Measurements from ENCODE around the gene MLX. TPM values are rescaled to one million over a fixed set of nuclear protein-coding genes. Genes with fewer than 3 reads are reported as not detected.
"Not testable (repeated sequence)": the region's sequence is repeated elsewhere in the genome, so short reads cannot be mapped to it uniquely, and the experiment has no call there.

The MLX gene
- total RNA-seq, 1 donor from 2014 or later = 62.5 TPM

DNA sequence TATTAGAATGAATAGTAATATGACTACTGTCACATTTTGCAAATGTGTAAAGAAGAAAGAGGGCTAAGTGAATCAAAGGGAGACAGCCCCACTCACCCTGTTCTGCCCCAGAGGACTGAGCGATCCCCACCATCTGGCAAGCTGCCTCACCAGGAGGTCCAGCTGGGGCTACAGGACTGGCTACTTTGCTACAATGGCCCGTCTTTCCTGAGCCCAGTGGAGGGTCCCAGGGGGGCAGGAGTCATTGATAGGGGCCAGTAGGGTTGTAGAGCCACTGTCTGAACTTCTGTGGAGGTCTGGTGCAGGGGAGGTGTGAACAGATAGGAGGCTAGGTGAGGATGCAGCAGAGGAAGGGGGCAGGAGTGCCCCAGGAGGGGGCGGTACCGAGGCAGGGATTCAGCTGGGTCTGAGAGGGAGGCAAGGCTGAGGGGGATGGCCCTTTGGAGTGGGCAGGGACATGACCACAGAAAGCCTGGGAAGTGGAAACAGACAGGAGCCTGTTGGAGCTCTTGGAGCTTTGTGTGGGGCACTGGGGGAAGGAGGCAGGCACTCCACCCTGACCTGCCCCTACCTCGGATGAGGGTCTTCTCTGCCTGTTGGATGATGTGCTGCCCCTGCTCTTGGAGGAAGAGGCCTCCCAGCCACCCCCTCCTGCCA lies 10.8 kb upstream of the MLX start:
- Mint-ChIP-seq H3K4me3 (ENCODE audit: unreplicated experiment) (peak overlapping the region; percentile 38), H3K4me1 (ENCODE audit: low read depth, unreplicated experiment) (peaks cover 15% of the 10 kb centered on the region), H3K27ac (ENCODE audit: unreplicated experiment) (peak overlapping the region; percentile 79)
- TF ChIP-seq, protein P1, sequence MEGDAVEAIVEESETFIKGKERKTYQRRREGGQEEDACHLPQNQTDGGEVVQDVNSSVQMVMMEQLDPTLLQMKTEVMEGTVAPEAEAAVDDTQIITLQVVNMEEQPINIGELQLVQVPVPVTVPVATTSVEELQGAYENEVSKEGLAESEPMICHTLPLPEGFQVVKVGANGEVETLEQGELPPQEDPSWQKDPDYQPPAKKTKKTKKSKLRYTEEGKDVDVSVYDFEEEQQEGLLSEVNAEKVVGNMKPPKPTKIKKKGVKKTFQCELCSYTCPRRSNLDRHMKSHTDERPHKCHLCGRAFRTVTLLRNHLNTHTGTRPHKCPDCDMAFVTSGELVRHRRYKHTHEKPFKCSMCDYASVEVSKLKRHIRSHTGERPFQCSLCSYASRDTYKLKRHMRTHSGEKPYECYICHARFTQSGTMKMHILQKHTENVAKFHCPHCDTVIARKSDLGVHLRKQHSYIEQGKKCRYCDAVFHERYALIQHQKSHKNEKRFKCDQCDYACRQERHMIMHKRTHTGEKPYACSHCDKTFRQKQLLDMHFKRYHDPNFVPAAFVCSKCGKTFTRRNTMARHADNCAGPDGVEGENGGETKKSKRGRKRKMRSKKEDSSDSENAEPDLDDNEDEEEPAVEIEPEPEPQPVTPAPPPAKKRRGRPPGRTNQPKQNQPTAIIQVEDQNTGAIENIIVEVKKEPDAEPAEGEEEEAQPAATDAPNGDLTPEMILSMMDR (IDR thresholded peaks at IDR 0.05; ENCODE audit: partially characterized antibody, unreplicated experiment) = peak; percentile 22
- H3K36me3 Mint-ChIP-seq (ENCODE audit: unreplicated experiment); H3K27me3 Mint-ChIP-seq (ENCODE audit: unreplicated experiment); H3K9me3 Mint-ChIP-seq (ENCODE audit: unreplicated experiment): not testable (repeated sequence)
- DNase-seq = peak; percentile 53

DNA sequence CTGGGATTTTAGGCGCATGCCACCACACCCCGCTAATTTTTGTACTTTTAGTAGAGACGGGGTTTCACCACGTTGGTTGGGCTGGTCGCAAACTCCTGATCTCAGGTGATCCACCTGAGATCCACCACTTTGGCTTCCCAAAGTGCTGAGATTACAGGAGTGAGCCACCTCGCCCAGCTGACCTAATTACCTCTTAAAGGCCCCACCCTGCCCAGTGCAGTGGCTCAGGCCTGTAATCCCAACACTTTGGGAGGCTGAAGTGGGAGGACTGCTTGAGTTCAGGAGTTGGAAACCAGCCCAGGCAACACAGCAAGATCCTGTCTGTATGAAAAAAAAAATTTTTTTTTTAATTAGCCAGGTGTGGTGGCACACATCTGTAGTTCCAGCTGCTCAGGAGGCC lies 7.8 kb upstream of the MLX start:
- TF ChIP-seq, protein P1 (IDR thresholded peaks at IDR 0.05; ENCODE audit: partially characterized antibody, unreplicated experiment) = no peak
- no peak for DNase-seq
- H3K27me3 Mint-ChIP-seq (ENCODE audit: unreplicated experiment) = peaks cover 9% of the 10 kb centered on the region
- H3K4me3 Mint-ChIP-seq (ENCODE audit: unreplicated experiment) = no peak overlapping the region
- H3K27ac Mint-ChIP-seq (ENCODE audit: unreplicated experiment) = no peak overlapping the region
- H3K4me1 Mint-ChIP-seq (ENCODE audit: low read depth, unreplicated experiment) = peaks cover 18% of the 10 kb centered on the region
- no peaks in the 10 kb centered on the region for H3K36me3 Mint-ChIP-seq (ENCODE audit: unreplicated experiment)
- peaks cover 10% of the 10 kb centered on the region for H3K9me3 Mint-ChIP-seq (ENCODE audit: unreplicated experiment)

DNA sequence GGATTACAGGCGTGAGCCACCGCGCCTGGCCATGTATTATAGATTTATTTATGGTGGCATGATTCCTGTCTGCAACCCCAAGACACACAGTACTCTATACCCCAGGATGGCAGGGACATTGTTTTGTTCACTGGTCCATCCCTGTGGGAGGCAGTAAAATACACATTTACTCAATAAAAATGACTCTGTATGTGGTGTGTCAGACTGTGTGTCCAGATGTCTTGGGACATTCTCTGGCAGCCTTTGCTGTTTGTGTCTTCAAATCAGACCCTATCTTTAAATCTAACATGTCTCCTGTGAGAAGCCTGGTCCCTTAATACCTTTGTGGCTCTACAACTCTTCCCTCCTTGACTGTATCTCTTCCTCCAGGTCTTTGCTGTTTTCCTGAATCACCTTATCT lies 6.7 kb upstream of the MLX start:
- no peak for DNase-seq
- Mint-ChIP-seq H3K4me3 (ENCODE audit: unreplicated experiment) (peak overlapping the region; percentile 74), H3K27me3 (ENCODE audit: unreplicated experiment) (peaks cover 9% of the 10 kb centered on the region), H3K36me3 (ENCODE audit: unreplicated experiment) (no peaks in the 10 kb centered on the region), H3K27ac (ENCODE audit: unreplicated experiment) (peak overlapping the region; percentile 56), H3K9me3 (ENCODE audit: unreplicated experiment) (peaks cover 8% of the 10 kb centered on the region), H3K4me1 (ENCODE audit: low read depth, unreplicated experiment) (peaks cover 16% of the 10 kb centered on the region)
- TF ChIP-seq, protein P1 (IDR thresholded peaks at IDR 0.05; ENCODE audit: partially characterized antibody, unreplicated experiment) = no peak

DNA sequence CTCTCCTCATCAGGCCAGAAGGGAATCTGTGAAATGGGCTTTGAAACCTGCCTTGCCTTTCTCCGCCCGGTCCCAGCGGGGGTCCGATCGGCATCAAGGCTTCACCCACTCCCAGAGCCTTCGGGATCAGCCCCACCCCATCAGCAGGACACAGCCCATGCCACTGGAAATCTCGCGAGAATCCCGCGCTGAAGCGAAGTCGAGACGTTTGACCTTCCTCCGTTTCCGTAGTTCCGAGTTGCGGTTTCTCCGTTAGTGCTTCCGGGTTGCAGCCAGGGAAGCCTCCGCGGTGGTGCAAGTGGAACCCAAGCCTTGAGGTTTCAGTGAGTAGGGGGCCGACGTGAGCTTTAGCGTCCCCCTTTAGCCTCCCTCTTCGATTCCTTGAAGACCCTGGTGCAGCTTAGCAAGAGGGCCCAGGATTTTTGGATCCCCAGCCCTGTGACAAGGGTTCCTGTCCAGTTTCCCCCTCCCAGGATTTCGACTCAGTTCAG lies 5.0 kb upstream of the MLX start, which contains the start of gene COASY:
COASY (plus strand) TSS at position 252 of the 491 bp plus-strand sequence. CDS start 475 bp downstream, outside the sequence.
- TF ChIP-seq, protein P1 (IDR thresholded peaks at IDR 0.05; ENCODE audit: partially characterized antibody, unreplicated experiment) = no peak
- peaks cover 12% of the 10 kb centered on the region for H3K4me1 Mint-ChIP-seq (ENCODE audit: low read depth, unreplicated experiment)
- peak; percentile 95 for DNase-seq
- H3K9me3 Mint-ChIP-seq (ENCODE audit: unreplicated experiment) = peaks cover 4% of the 10 kb centered on the region
- peaks cover 9% of the 10 kb centered on the region for H3K27me3 Mint-ChIP-seq (ENCODE audit: unreplicated experiment)
- H3K36me3 Mint-ChIP-seq (ENCODE audit: unreplicated experiment) = no peaks in the 10 kb centered on the region
- peak within 1 kb of the TSS; percentile 95 for H3K4me3 Mint-ChIP-seq (ENCODE audit: unreplicated experiment)
- H3K27ac Mint-ChIP-seq (ENCODE audit: unreplicated experiment) = peak within 1 kb of the TSS; percentile 92

Data from glutamatergic neuron (in vitro differentiated cells).